ENCODE measurements around the gene APOO. TPM values are rescaled to one million over a fixed set of nuclear protein-coding genes. Genes with fewer than 3 reads are reported as not detected.

The APOO gene
- total and polyA plus RNA-seq, 11 donors = 41.0 to 113 (median 92.2) TPM

DNA sequence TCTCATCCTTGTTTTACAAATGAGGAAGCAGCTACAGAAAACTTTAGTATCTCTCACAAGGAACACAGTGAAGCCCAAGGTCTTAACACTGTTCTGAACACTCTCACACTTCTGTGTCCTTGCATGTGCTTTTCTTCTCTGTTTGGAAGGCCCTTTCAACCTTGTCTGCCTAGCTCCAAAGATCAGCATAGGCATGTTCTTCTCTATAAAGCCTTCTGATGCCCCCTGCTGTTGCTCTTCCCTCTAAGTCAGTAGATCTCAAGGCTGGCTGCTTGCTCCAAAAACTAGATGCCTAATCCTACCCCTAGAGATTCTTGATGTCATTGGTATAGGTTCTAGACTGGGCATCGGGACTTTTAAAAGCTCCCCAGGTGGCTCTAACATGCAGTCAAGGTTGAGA, 5.9 kb downstream of the APOO start:
- Histone ChIP-seq H3K36me3 (no peaks in the 10 kb centered on the region), H3K9me3 (no peaks in the 10 kb centered on the region), H3K4me3 (peak overlapping the region in 7 of 12 donors; percentile 12 to 52 (median 36)), H3K27ac (peak overlapping the region in 11 of 12 donors; percentile 46 to 77 (median 68)), H3K27me3 (peaks cover 0 to 9% (median 0%) of the 10 kb centered on the region in 9 donors), H3K4me1 (peaks cover 0 to 54% (median 17%) of the 10 kb centered on the region in 12 donors)
- DNase-seq (peak in 3 of 5 donors; percentile 40 to 49 (median 44)), ATAC-seq (peak; percentile 82 to 91 (median 88))
- WGBS, 4 donors = 19 to 73% (median 37%) methylated on average over 1 of the region's 1 CpG
- intact Hi-C loops (cut with DNase I) = loop anchor here (1.0 to 10.0 kb wide), 17 partner anchors 119 to 215 kb away; partner anchors contain the start of genes EIF2S3 (in 5 of the 10), SAT1 (in 5 of the 10), ACOT9 (in 3 of the 10) and KLHL15 (in 2 of the 10)
- TF ChIP-seq CTCF (IDR thresholded peaks at IDR 0.05) (peak; percentile 14 to 59 (median 42)), POLR2A (IDR thresholded peaks at IDR 0.05) (no peak)

GRCh38 chrX:23901060-23901459, 6.7 kb downstream of the APOO start:
- H3K9me3 ChIP-seq = no peaks in the 10 kb centered on the region
- H3K4me3 ChIP-seq = no peak overlapping the region
- H3K4me1 ChIP-seq = peaks cover 0 to 49% (median 15%) of the 10 kb centered on the region in 12 donors
- H3K27me3 ChIP-seq = peaks cover 0 to 4% (median 0%) of the 10 kb centered on the region in 9 donors
- ATAC-seq = peak; percentile 35 to 62 (median 50)
- DNase-seq = no peak
- intact Hi-C loops (cut with DNase I) = loop anchor here (1.0 to 10.0 kb wide), 12 partner anchors 118 to 214 kb away; partner anchors contain the start of genes EIF2S3 (in 5 of the 10), SAT1 (in 3 of the 10), ACOT9 (in 2 of the 10) and KLHL15 (in 2 of the 10)
- no peaks in the 10 kb centered on the region for H3K36me3 ChIP-seq
- H3K27ac ChIP-seq = peak overlapping the region in 11 of 12 donors; percentile 46 to 77 (median 68)
- 64 to 74% (median 69%) methylated on average over 3 of the region's 3 CpGs for WGBS, 4 donors
- TF ChIP-seq POLR2A (IDR thresholded peaks at IDR 0.05) (no peak), CTCF (IDR thresholded peaks at IDR 0.05) (no peak)

- no peak overlapping the region for H3K4me3 ChIP-seq
- H3K27me3 ChIP-seq = peaks cover 0 to 4% (median 0%) of the 10 kb centered on the region in 9 donors
- DNase-seq (peak in 1 of 5 donors; percentile 39), ATAC-seq (peak in 1 of 4 donors; percentile 15)
- intact Hi-C loops (cut with DNase I) = loop anchor here (2.0 to 10.0 kb wide), 11 partner anchors 118 to 213 kb away; partner anchors contain the start of genes EIF2S3 (in 5 of the 10), ACOT9 (in 2 of the 10), KLHL15 (in 2 of the 10) and SAT1 (in 2 of the 10)
- 69 to 81% (median 75%) methylated on average over 12 of the region's 12 CpGs for WGBS, 4 donors
- H3K27ac ChIP-seq = peak overlapping the region in 10 of 12 donors; percentile 19 to 77 (median 68)
- H3K36me3 ChIP-seq = no peaks in the 10 kb centered on the region
- TF ChIP-seq POLR2A (IDR thresholded peaks at IDR 0.05) = no peak
- TF ChIP-seq CTCF (IDR thresholded peaks at IDR 0.05) = no peak
- peaks cover 0 to 45% (median 15%) of the 10 kb centered on the region in 12 donors for H3K4me1 ChIP-seq
- no peaks in the 10 kb centered on the region for H3K9me3 ChIP-seq
Measured at GRCh38 chrX:23900220-23900797, 7.4 kb downstream of the APOO start.

GRCh38 chrX:23898412-23898959, 9.3 kb downstream of the APOO start:
- H3K27ac ChIP-seq = peak overlapping the region in 3 of 12 donors; percentile 14 to 73 (median 45)
- intact Hi-C loops (cut with DNase I) = no loop called here

More at GRCh38 chrX:23898412-23898959, 9.3 kb downstream of the APOO start:
- DNase-seq = no peak
- WGBS, 4 donors = 61 to 77% (median 67%) methylated on average over 3 of the region's 3 CpGs
- no peak overlapping the region for H3K4me3 ChIP-seq
- H3K36me3 ChIP-seq = no peaks in the 10 kb centered on the region
- ATAC-seq = no peak
- peaks cover 0 to 8% (median 0%) of the 10 kb centered on the region in 9 donors for H3K27me3 ChIP-seq
- H3K9me3 ChIP-seq = no peaks in the 10 kb centered on the region
- TF ChIP-seq POLR2A (IDR thresholded peaks at IDR 0.05) (no peak), CTCF (IDR thresholded peaks at IDR 0.05) (no peak)
- peaks cover 0 to 45% (median 15%) of the 10 kb centered on the region in 12 donors for H3K4me1 ChIP-seq
